Measurements from ENCODE around the gene MEF2C. TPM values are rescaled to one million over a fixed set of nuclear protein-coding genes. Genes with fewer than 3 reads are reported as not detected.

MEF2C gene
- polyA plus RNA-seq, 1 donor (not counting 4 experiments of a cell fraction or from before 2014, with no cell fraction given) = 0.10 TPM

DNA sequence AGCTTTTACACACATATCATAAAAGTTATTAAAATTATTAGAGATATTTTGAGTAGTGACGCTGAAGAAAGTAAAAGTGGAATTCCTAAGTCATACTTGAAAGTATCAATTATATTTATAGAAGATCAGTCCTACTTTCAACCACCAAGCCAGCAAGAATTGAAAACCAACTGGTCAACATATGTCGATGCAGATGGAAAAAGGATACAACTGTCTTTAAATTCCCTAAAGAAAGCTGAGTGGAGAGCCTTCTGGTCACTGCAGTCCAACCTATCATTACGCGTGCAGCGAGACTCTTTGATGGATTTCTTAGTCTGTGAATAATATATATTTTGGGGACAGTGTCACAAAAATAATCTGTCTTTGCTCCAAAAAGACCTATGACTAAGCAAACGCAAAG is 15.3 kb downstream of the MEF2C start:
- Histone ChIP-seq H3K79me2 (ENCODE audit: control insufficient read depth, insufficient read depth, low read length) (no peaks in the 10 kb centered on the region), H3K4me2 (ENCODE audit: control insufficient read depth, extremely low read depth, insufficient read depth, low read depth, low read length) (no peak overlapping the region), H3K9ac (ENCODE audit: control insufficient read depth, extremely low read depth, insufficient read depth, low read length) (no peak overlapping the region), H3K9me1 (ENCODE audit: control insufficient read depth, extremely low read depth, insufficient read depth, low read length) (no peaks in the 10 kb centered on the region), H4K20me1 (ENCODE audit: control insufficient read depth, extremely low read depth, insufficient read depth, low read length) (no peaks in the 10 kb centered on the region), H3K4me1 (ENCODE audit: control insufficient read depth, extremely low read depth, insufficient read depth, low read length) (no peaks in the 10 kb centered on the region), H3K27me3 (ENCODE audit: control insufficient read depth, extremely low read depth, insufficient read depth, low read length) (no peaks in the 10 kb centered on the region), H3K4me3 (ENCODE audit: control insufficient read depth in 2 of 3, extremely low read depth in 1 of 3, insufficient read depth in 2 of 3, low read depth in 1 of 3, low read length in 3 of 3) (no peak overlapping the region), H3K27ac (ENCODE audit: control insufficient read depth, insufficient read depth, low read length) (no peak overlapping the region), H2AFZ (ENCODE audit: control insufficient read depth, low read length) (no peak overlapping the region), H3K36me3 (ENCODE audit: control insufficient read depth in 2 of 2, extremely low read depth in 1 of 2, insufficient read depth in 2 of 2, low read length in 2 of 2) (no peaks in the 10 kb centered on the region), H3K9me3 (ENCODE audit: control insufficient read depth, low read depth, low read length) (no peaks in the 10 kb centered on the region)
- FAIRE-seq = no peak
- dilution Hi-C loops (cut with MboI; ENCODE audit: extremely low pct_ligation_motif_present, low sequenced_read_pairs) = no loop called here
- no peak for DNase-seq (ENCODE audit: low read depth, low spot score)
- TF ChIP-seq, protein P1, sequence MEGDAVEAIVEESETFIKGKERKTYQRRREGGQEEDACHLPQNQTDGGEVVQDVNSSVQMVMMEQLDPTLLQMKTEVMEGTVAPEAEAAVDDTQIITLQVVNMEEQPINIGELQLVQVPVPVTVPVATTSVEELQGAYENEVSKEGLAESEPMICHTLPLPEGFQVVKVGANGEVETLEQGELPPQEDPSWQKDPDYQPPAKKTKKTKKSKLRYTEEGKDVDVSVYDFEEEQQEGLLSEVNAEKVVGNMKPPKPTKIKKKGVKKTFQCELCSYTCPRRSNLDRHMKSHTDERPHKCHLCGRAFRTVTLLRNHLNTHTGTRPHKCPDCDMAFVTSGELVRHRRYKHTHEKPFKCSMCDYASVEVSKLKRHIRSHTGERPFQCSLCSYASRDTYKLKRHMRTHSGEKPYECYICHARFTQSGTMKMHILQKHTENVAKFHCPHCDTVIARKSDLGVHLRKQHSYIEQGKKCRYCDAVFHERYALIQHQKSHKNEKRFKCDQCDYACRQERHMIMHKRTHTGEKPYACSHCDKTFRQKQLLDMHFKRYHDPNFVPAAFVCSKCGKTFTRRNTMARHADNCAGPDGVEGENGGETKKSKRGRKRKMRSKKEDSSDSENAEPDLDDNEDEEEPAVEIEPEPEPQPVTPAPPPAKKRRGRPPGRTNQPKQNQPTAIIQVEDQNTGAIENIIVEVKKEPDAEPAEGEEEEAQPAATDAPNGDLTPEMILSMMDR (optimal IDR thresholded peaks at IDR 0.05 in 1 of 3, IDR thresholded peaks at IDR 0.05 in 1 of 3, conservative IDR thresholded peaks at IDR 0.05 in 1 of 3; ENCODE audit: extremely low read depth in 1 of 3, insufficient read depth in 2 of 3, low read length in 3 of 3) = no peak
- no peak for TF ChIP-seq EZH2 (IDR thresholded peaks at IDR 0.05; ENCODE audit: low read length)

DNA sequence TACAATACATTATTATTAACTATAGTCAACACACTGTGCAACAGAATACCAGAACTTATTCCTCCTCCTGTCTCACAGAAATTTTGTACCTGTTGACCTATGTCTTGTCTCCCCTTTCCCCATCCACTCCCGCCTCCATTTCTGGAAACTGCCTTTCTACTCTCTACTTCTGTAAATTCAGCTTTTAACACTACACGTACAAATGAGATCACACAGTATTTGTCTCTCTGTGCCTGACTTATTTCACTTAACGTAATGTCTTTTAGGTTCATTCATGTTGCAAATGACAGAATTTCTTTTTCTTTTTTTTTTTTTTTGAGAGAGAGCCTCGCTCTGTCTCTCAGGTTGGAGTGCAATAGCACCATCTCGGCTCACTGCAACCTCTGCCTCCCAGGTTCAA is 19.5 kb downstream of the MEF2C start:
- Histone ChIP-seq H3K79me2 (ENCODE audit: control insufficient read depth, insufficient read depth, low read length) (no peaks in the 10 kb centered on the region), H3K27me3 (ENCODE audit: control insufficient read depth, extremely low read depth, insufficient read depth, low read length) (no peaks in the 10 kb centered on the region), H3K9me3 (ENCODE audit: control insufficient read depth, low read depth, low read length) (no peaks in the 10 kb centered on the region), H3K36me3 (ENCODE audit: control insufficient read depth in 2 of 2, extremely low read depth in 1 of 2, insufficient read depth in 2 of 2, low read length in 2 of 2) (no peaks in the 10 kb centered on the region), H4K20me1 (ENCODE audit: control insufficient read depth, extremely low read depth, insufficient read depth, low read length) (no peaks in the 10 kb centered on the region), H3K27ac (ENCODE audit: control insufficient read depth, insufficient read depth, low read length) (no peak overlapping the region), H3K4me2 (ENCODE audit: control insufficient read depth, extremely low read depth, insufficient read depth, low read depth, low read length) (no peak overlapping the region), H3K9me1 (ENCODE audit: control insufficient read depth, extremely low read depth, insufficient read depth, low read length) (no peaks in the 10 kb centered on the region), H2AFZ (ENCODE audit: control insufficient read depth, low read length) (no peak overlapping the region), H3K4me3 (ENCODE audit: control insufficient read depth in 2 of 3, extremely low read depth in 1 of 3, insufficient read depth in 2 of 3, low read depth in 1 of 3, low read length in 3 of 3) (no peak overlapping the region), H3K4me1 (ENCODE audit: control insufficient read depth, extremely low read depth, insufficient read depth, low read length) (no peaks in the 10 kb centered on the region), H3K9ac (ENCODE audit: control insufficient read depth, extremely low read depth, insufficient read depth, low read length) (no peak overlapping the region)
- no peak for TF ChIP-seq EZH2 (IDR thresholded peaks at IDR 0.05; ENCODE audit: low read length)
- TF ChIP-seq, protein P1 (optimal IDR thresholded peaks at IDR 0.05 in 1 of 3, IDR thresholded peaks at IDR 0.05 in 1 of 3, conservative IDR thresholded peaks at IDR 0.05 in 1 of 3; ENCODE audit: extremely low read depth in 1 of 3, insufficient read depth in 2 of 3, low read length in 3 of 3) = no peak
- FAIRE-seq = no peak
- DNase-seq (ENCODE audit: low read depth, low spot score) = no peak
- dilution Hi-C loops (cut with MboI; ENCODE audit: extremely low pct_ligation_motif_present, low sequenced_read_pairs) = no loop called here

All from keratinocyte (primary cell).